ENCODE measurements around the gene HYPK.
"Not testable (repeated sequence)": the region's sequence is repeated elsewhere in the genome, so short reads cannot be mapped to it uniquely, and the experiment has no call there.

GRCh38 chr15:43802676-43803075, 2.3 kb downstream of the HYPK start:
- TF ChIP-seq, protein P1, sequence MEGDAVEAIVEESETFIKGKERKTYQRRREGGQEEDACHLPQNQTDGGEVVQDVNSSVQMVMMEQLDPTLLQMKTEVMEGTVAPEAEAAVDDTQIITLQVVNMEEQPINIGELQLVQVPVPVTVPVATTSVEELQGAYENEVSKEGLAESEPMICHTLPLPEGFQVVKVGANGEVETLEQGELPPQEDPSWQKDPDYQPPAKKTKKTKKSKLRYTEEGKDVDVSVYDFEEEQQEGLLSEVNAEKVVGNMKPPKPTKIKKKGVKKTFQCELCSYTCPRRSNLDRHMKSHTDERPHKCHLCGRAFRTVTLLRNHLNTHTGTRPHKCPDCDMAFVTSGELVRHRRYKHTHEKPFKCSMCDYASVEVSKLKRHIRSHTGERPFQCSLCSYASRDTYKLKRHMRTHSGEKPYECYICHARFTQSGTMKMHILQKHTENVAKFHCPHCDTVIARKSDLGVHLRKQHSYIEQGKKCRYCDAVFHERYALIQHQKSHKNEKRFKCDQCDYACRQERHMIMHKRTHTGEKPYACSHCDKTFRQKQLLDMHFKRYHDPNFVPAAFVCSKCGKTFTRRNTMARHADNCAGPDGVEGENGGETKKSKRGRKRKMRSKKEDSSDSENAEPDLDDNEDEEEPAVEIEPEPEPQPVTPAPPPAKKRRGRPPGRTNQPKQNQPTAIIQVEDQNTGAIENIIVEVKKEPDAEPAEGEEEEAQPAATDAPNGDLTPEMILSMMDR (conservative IDR thresholded peaks at IDR 0.05; ENCODE audit: low read depth, low read length), result not testable (repeated sequence)
- TF ChIP-seq EZH2 (IDR thresholded peaks at IDR 0.05; ENCODE audit: low read length, unreplicated experiment), result not testable (repeated sequence)
